IPS-15b (cell line): ENCODE results near the gene NPTN.
A peak's percentile ranks its signal among the peaks of the same experiment; 100 is the strongest.
"Not testable (repeated sequence)": the region's sequence is repeated elsewhere in the genome, so short reads cannot be mapped to it uniquely, and the experiment has no call there.

Experiments
- H3K27me3 ChIP-seq: one replicate; pipeline ENCODE4 v1.6.1; 2013; ENCODE audit warnings: low read length; ENCODE audit not compliant: control insufficient read depth, insufficient read depth
- H3K36me3 ChIP-seq: one replicate; pipeline ENCODE4 v1.6.1; 2013; ENCODE audit warnings: low read length; ENCODE audit not compliant: control insufficient read depth, insufficient read depth
- H3K4me1 ChIP-seq: one replicate; pipeline ENCODE4 v1.6.1; 2013; ENCODE audit warnings: mild to moderate bottlenecking, low read length; ENCODE audit not compliant: control insufficient read depth, insufficient read depth
- H3K4me3 ChIP-seq: one replicate; pipeline ENCODE4 v1.5.1; 2013; ENCODE audit warnings: low read depth, low read length
- H3K9ac ChIP-seq: one replicate; pipeline ENCODE4 v1.6.1; 2013; ENCODE audit warnings: low read depth, mild to moderate bottlenecking, low read length
- H3K9me3 ChIP-seq: one replicate; pipeline ENCODE4 v1.6.1; 2013; ENCODE audit warnings: mild to moderate bottlenecking, low read length; ENCODE audit not compliant: control insufficient read depth, insufficient read depth

NPTN gene

DNA sequence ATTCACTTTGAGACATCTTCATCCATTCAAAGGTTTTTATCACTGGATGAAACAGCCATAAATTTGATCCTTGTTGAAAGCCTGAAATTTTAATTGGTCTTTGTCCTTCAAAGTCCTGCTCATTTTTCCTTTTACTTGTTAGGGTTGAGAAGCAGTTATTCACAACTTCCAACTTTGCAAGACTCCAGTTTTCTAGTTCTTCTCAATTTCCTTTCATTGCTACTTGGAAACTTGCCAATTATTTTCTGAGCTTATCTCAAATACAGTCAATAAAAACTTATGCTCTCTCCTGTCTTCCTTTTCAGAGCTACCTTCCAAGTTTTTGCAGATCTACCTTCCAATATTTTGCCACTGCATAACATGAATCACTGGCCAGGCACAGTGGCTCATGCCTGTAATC, 27.3 kb upstream of the NPTN start:
- H3K36me3 ChIP-seq = no peaks in the 10 kb centered on the region

DNA sequence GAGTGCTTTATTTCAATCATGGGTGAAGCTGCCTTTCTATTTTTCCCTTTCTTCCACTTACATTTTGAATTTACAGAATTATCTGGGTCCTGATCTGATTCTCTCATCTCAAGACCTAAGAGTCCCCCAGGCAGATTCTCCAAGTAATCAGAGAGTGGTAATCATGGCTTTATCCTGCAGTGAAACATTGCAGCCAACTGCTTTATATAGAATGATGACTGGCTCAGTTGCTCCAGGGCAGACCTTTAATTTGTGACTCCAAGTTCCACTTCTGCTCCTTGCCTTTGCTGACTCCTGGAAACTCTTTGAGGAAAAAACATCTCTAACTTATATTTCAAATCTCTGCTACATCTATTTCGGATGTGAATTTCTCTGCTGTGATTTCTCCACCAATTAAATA, 25.5 kb upstream of the NPTN start:
- H3K27me3 ChIP-seq = no peaks in the 10 kb centered on the region
- H3K36me3 ChIP-seq = no peaks in the 10 kb centered on the region
- no peak overlapping the region for H3K4me3 ChIP-seq
- H3K9me3 ChIP-seq = no peaks in the 10 kb centered on the region
- H3K9ac ChIP-seq = no peak overlapping the region
- H3K4me1 ChIP-seq = no peaks in the 10 kb centered on the region

More for the DNA sequence above, 27.3 kb upstream of the NPTN start:
- H3K4me3 ChIP-seq = no peak overlapping the region
- H3K27me3 ChIP-seq = no peaks in the 10 kb centered on the region
- H3K4me1 ChIP-seq = no peaks in the 10 kb centered on the region
- no peaks in the 10 kb centered on the region for H3K9me3 ChIP-seq
- H3K9ac ChIP-seq = no peak overlapping the region

- no peaks in the 10 kb centered on the region for H3K9me3 ChIP-seq
Observed at GRCh38 chr15:73655724-73656123, 22.5 kb upstream of the NPTN start.

GRCh38 chr15:73654659-73655058, 21.5 kb upstream of the NPTN start:
- no peaks in the 10 kb centered on the region for H3K4me1 ChIP-seq
- no peaks in the 10 kb centered on the region for H3K36me3 ChIP-seq
- H3K9me3 ChIP-seq = no peaks in the 10 kb centered on the region
- H3K9ac ChIP-seq = no peak overlapping the region
- no peak overlapping the region for H3K4me3 ChIP-seq
- H3K27me3 ChIP-seq = no peaks in the 10 kb centered on the region

More at GRCh38 chr15:73655724-73656123, 22.5 kb upstream of the NPTN start:
- H3K4me1 ChIP-seq = no peaks in the 10 kb centered on the region
- H3K9ac ChIP-seq = no peak overlapping the region
- no peaks in the 10 kb centered on the region for H3K36me3 ChIP-seq
- H3K4me3 ChIP-seq = no peak overlapping the region
- no peaks in the 10 kb centered on the region for H3K27me3 ChIP-seq

DNA sequence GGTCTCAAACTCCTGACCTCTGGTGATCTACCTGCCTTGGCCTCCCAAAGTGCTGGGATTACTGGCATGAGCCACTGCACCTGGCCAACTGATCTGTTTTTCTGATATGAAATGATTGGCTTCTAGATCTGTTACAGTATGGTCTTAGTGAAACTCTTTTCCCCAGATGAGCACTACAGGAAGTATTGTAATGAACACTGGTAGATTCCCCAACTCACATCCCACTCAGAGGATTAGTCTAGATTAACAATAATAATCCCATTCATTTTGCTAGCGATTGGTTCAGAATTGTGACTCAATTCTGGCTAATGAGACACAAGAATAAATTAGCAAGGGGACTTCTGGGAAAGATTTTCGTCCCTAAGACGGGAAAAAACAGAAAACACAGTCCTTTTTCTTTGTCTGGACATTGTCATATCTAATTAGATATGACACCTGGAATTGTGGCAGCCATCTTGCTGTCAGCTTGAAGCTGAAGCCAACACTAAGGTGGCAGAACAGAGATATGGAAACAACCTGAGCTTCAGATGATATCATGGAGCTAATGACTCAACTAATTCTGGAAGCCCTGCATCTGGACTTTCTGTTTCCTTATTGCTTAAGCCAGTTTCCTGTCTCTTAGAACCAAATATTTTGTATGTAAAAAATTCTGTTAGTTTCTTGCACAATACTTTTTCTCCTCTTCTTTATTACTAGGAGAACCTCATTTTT, 17.4 kb upstream of the NPTN start:
- no peak overlapping the region for H3K9ac ChIP-seq
- no peaks in the 10 kb centered on the region for H3K27me3 ChIP-seq
- no peaks in the 10 kb centered on the region for H3K4me1 ChIP-seq
- no peak overlapping the region for H3K4me3 ChIP-seq
- H3K9me3 ChIP-seq = no peaks in the 10 kb centered on the region
- H3K36me3 ChIP-seq = no peaks in the 10 kb centered on the region

GRCh38 chr15:73648014-73648295, 14.8 kb upstream of the NPTN start:
- Histone ChIP-seq H3K27me3 (no peaks in the 10 kb centered on the region), H3K9me3 (no peaks in the 10 kb centered on the region), H3K9ac (no peak overlapping the region), H3K4me3 (no peak overlapping the region), H3K4me1 (no peaks in the 10 kb centered on the region), H3K36me3 (no peaks in the 10 kb centered on the region)

DNA sequence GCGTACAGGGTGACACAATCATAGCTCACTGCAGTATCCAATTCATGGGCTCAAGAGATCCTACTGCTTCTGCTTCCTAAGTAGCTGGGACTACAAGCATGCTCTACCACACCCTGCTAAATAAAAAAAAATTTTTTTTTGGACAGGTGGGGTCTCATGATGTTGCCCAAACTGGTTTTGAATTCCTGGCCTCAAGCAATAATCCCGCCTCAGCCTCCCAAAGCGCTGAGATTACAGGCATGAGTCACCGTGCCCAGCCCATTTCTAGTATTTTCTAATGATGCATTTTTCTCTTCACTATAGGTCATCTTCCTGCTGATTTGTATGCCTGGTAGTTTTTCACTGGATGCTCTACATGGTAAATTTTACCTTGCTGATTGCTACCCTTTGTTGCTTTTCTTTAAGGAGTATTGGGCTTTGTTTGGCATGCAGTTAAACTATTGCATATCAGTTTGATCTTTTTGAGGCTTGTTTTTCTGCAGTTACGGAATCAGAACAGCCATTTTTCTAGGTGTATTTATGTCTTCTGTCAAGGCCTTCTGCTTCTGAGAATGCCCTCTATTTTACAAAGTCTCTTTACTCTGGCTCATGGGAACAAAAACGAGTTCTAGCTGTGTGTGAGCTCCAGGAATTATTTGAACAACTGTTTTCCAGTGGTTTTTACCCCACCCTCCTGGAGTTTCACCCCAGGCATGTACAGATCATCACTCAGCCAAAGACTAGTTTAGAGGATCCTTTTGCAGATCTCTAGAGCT, 14.2 kb upstream of the NPTN start:
- Histone ChIP-seq H3K9me3 (no peaks in the 10 kb centered on the region), H3K27me3 (no peaks in the 10 kb centered on the region), H3K4me1 (no peaks in the 10 kb centered on the region), H3K9ac (no peak overlapping the region), H3K36me3 (no peaks in the 10 kb centered on the region), H3K4me3 (no peak overlapping the region)

DNA sequence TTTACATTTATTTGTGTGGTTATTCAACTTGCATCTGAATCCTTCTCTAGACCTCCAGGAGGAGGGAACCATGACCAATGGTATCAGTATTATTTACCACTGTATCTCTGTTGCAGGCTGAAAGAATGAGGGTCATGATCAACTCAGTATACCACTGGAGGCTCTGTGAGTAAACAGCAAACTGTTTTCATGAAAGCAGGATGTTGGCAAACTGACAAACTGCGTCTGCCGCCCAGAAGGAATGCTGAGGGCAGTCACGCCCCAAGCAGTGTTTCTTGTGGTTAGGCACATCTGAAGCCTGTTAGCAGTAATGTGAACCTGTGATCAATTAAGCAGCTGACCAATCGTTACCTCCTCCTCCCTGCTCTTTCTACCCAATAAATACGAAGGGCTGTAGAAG, 6.3 kb upstream of the NPTN start:
- H3K4me3 ChIP-seq, H3K36me3 ChIP-seq, H3K9ac ChIP-seq, H3K27me3 ChIP-seq, H3K9me3 ChIP-seq, H3K4me1 ChIP-seq: not testable (repeated sequence)

GRCh38 chr15:73637527-73637926, 4.3 kb upstream of the NPTN start:
- H3K36me3 ChIP-seq = no peaks in the 10 kb centered on the region

DNA sequence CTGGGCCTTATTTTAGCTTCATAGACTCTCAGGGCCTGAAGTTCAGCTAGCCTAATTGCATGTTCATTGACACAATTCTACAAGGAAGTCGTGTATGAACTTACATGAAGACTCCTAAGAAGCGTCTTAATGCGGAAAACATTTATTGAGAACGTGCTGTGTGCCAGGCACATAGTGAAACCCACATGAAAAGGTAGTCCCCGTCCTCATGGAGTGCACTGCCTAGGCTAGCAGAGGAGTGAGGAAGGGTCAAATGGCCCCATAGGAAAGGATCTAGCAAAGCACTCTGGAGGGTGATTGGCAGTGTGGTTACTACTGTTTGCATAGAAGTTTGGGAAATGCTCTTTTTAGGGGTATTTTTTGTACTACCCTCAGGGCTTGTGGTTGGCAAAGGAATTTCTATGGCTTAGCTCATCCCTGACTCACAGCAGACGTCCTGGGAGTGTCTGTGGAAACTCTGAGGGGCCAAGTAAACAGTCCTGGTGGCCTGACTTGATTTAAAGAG, 854 bp upstream of the NPTN start:
- H3K9me3 ChIP-seq = no peaks in the 10 kb centered on the region
- peak overlapping the region; percentile 32 for H3K9ac ChIP-seq
- peak overlapping the region; percentile 40 for H3K4me3 ChIP-seq
- H3K4me1 ChIP-seq = peaks cover 29% of the 10 kb centered on the region
- peaks cover 4% of the 10 kb centered on the region for H3K27me3 ChIP-seq
- H3K36me3 ChIP-seq = no peaks in the 10 kb centered on the region

More at GRCh38 chr15:73637527-73637926, 4.3 kb upstream of the NPTN start:
- no peak overlapping the region for H3K4me3 ChIP-seq
- peaks cover 4% of the 10 kb centered on the region for H3K27me3 ChIP-seq
- H3K9ac ChIP-seq = no peak overlapping the region
- no peaks in the 10 kb centered on the region for H3K9me3 ChIP-seq
- H3K4me1 ChIP-seq = peaks cover 6% of the 10 kb centered on the region

- peaks cover 4% of the 10 kb centered on the region for H3K27me3 ChIP-seq
- peak overlapping the region; percentile 83 for H3K4me3 ChIP-seq
- H3K36me3 ChIP-seq = no peaks in the 10 kb centered on the region
- peaks cover 39% of the 10 kb centered on the region for H3K4me1 ChIP-seq
- H3K9ac ChIP-seq = peak overlapping the region; percentile 68
- no peaks in the 10 kb centered on the region for H3K9me3 ChIP-seq
Observed at GRCh38 chr15:73632670-73633058, 525 bp downstream of the NPTN start.
